Left lung (tissue), 10 donors: ENCODE measurements around the gene SOX6. TPM values are rescaled to one million over a fixed set of nuclear protein-coding genes. Genes with fewer than 3 reads are reported as not detected.
"Not testable (repeated sequence)": the region's sequence is repeated elsewhere in the genome, so short reads cannot be mapped to it uniquely, and the experiment has no call there.

Experiments used
- ATAC-seq: fragments of 200-7000 bp; cut with Tn5 transposase; one replicate; pipeline ENCODE4 v1.9.1; 2020; ENCODE audit warnings: moderate library complexity
- DNase-seq, 4 donors: peaks; one replicate each; pipeline ENCODE4 v3.0.0-alpha.2; 2013 to 2020
- H3K27ac ChIP-seq, 2 donors: fragments of 200-600 bp; sonication (generic) in 1 of 2; one replicate each; pipeline versions ENCODE4 v1.5.0 to v1.8.0; 2020 to 2021
- H3K27me3 ChIP-seq, 2 donors: fragments of 200-600 bp; sonication (generic) in 1 of 2; one replicate each; pipeline versions ENCODE4 v1.5.0 to v1.8.0; 2020 to 2021
- H3K36me3 ChIP-seq, 2 donors: fragments of 200-600 bp; sonication (generic) in 1 of 2; one replicate each; pipeline versions ENCODE4 v1.5.0 to v1.8.0; 2020 to 2021
- H3K4me1 ChIP-seq, 2 donors: fragments of 200-600 bp; one replicate each; pipeline ENCODE4 v1.8.0; 2021
- H3K4me3 ChIP-seq, 2 donors: fragments of 200-600 bp; sonication (generic) in 1 of 2; one replicate each; pipeline versions ENCODE4 v1.5.0 to v1.8.0; 2020 to 2021; ENCODE audit warnings: mild to moderate bottlenecking in 1 of 2
- H3K9me3 ChIP-seq, 2 donors: fragments of 200-600 bp; sonication (generic) in 1 of 2; one replicate each; pipeline versions ENCODE4 v1.5.0 to v1.8.0; 2020 to 2021
- intact Hi-C, 2 donors: fragments of 100-400 bp; cut with DNase I; formaldehyde crosslinking; loops; one replicate each; pipeline versions ENCODE4 v1.11.2 to v1.14.2; 2022
- polyA plus RNA-seq, 6 donors: library from polyadenylated mRNA; unstranded; fragments of 120-200 nt; gene quantifications; one replicate each; pipeline ENCODE4 v1.2.1, GENCODE V29; 2013; ENCODE audit not compliant: insufficient read length in 6 of 6
- total RNA-seq, 2 donors: library from RNA; stranded (reverse); fragmentation: NEBNext Ultra II Directional; extraction: Animal tissue kit (Norgen Biotek cat#: 25700); gene quantifications; one replicate each; pipeline ENCODE4 v1.2.1, GENCODE V29; 2021
- TF ChIP-seq, protein P1 (sequence below), 2 donors: fragments of 200-600 bp; sonication (generic) in 1 of 2; IDR thresholded peaks; one replicate each; pipeline versions ENCODE4 v1.5.0 to v1.8.0; 2021; ENCODE audit warnings: antibody characterized with exemption in 2 of 2
- donor health status: DM: no; HTN: yes; CAD: no.
- donor health status: DM: no; HTN: no; CAD: no.

The SOX6 gene
- total and polyA plus RNA-seq, 8 donors: 4.7 to 20.5 (median 15.6) TPM

DNA sequence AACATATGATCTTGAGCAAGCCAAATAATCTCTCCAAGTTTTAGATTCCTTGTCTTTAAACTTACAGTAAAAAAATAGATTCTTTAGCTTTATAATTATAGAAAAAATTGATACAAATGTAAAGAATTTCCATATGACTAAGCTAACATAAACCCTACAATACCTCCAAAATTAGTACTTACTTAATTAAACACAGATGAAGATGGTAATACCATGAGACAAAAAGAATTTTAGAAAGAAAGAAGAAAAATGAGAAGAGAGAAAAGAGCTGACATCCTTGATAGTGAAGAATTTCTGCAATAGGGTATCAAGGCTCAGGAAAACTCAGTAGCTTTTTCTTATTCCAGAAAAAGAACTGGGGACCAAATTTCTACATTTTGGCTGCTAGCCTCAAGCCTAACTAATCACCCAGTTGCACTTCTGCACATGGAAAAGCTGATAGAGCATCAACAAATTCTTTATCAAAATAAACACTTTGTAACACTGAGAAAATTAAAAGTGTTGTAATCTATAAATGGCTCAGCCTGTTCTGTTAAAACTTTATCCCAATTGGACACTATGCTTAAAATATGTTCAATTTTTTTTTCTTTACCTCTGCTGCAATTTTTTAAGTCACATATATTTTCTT is 24.7 kb upstream of the SOX6 start:
- DNase-seq: no peak
- Histone ChIP-seq H3K27me3 (no peaks in the 10 kb centered on the region), H3K9me3 (no peaks in the 10 kb centered on the region), H3K27ac (no peak overlapping the region), H3K4me3 (no peak overlapping the region), H3K36me3 (no peaks in the 10 kb centered on the region), H3K4me1 (no peaks in the 10 kb centered on the region)
- intact Hi-C loops: no loop called here
- ATAC-seq: no peak
- TF ChIP-seq, protein P1, sequence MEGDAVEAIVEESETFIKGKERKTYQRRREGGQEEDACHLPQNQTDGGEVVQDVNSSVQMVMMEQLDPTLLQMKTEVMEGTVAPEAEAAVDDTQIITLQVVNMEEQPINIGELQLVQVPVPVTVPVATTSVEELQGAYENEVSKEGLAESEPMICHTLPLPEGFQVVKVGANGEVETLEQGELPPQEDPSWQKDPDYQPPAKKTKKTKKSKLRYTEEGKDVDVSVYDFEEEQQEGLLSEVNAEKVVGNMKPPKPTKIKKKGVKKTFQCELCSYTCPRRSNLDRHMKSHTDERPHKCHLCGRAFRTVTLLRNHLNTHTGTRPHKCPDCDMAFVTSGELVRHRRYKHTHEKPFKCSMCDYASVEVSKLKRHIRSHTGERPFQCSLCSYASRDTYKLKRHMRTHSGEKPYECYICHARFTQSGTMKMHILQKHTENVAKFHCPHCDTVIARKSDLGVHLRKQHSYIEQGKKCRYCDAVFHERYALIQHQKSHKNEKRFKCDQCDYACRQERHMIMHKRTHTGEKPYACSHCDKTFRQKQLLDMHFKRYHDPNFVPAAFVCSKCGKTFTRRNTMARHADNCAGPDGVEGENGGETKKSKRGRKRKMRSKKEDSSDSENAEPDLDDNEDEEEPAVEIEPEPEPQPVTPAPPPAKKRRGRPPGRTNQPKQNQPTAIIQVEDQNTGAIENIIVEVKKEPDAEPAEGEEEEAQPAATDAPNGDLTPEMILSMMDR (IDR thresholded peaks at IDR 0.05): no peak

DNA sequence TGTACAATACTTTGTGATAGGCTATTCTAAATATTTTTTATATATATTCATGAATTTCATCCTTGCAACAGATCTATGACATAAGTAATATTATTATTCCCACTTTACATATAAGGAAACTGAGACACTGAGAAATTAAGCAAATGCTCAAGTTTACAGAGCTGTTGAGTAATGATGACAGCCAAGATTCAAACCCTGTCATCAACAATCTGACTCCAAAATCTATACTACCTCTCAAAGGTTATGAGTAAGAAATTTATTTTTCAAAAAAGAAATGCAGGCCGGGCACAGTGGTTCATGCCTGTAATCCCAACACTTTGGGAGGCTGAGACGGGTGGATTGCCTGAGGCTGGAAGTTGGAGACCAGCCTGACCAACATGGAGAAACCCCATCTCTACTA is 22.6 kb upstream of the SOX6 start:
- H3K4me1 ChIP-seq: no peaks in the 10 kb centered on the region
- TF ChIP-seq, protein P1 (IDR thresholded peaks at IDR 0.05): no peak
- ATAC-seq: no peak

GRCh38 chr11:16377746-16378145 is 21.4 kb upstream of the SOX6 start:
- TF ChIP-seq, protein P1 (IDR thresholded peaks at IDR 0.05): no peak
- intact Hi-C loops: no loop called here

More for the DNA sequence above, 22.6 kb upstream of the SOX6 start:
- intact Hi-C loops: no loop called here
- H3K9me3 ChIP-seq: no peaks in the 10 kb centered on the region
- no peak for DNase-seq
- H3K27ac ChIP-seq: no peak overlapping the region
- H3K36me3 ChIP-seq: no peaks in the 10 kb centered on the region
- H3K4me3 ChIP-seq: no peak overlapping the region
- H3K27me3 ChIP-seq: no peaks in the 10 kb centered on the region

GRCh38 chr11:16375664-16376063 is 19.3 kb upstream of the SOX6 start:
- H3K4me3 ChIP-seq, DNase-seq, ATAC-seq, H3K27me3 ChIP-seq, H3K9me3 ChIP-seq, H3K36me3 ChIP-seq, H3K27ac ChIP-seq, intact Hi-C loops, H3K4me1 ChIP-seq: not testable (repeated sequence)

More at GRCh38 chr11:16377746-16378145, 21.4 kb upstream of the SOX6 start:
- H3K36me3 ChIP-seq: no peaks in the 10 kb centered on the region
- H3K4me1 ChIP-seq: no peaks in the 10 kb centered on the region
- DNase-seq: no peak
- no peaks in the 10 kb centered on the region for H3K27me3 ChIP-seq
- no peak overlapping the region for H3K27ac ChIP-seq
- no peaks in the 10 kb centered on the region for H3K9me3 ChIP-seq
- ATAC-seq: no peak
- H3K4me3 ChIP-seq: no peak overlapping the region

DNA sequence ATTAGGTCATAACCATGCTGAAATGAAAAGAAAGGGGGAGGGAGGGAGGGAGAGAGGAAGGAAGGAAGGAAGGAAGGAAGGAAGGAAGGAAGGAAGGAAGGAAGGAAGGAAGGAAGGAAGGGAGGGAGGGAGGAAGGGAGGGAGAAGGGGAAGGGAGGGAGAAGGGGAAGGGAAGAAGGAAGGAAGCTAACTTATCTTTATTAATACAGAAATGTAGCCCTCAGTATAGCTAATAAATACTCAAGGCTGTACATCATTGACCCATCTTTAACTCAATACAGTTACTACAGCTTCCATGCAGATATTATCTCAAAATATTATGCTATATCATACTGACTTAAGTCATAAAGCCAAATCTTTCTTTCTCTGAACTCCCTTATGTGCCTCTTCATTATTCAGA is 17.4 kb upstream of the SOX6 start:
- intact Hi-C loops: no loop called here
- H3K27me3 ChIP-seq: no peaks in the 10 kb centered on the region
- no peaks in the 10 kb centered on the region for H3K36me3 ChIP-seq
- H3K9me3 ChIP-seq: no peaks in the 10 kb centered on the region
- H3K27ac ChIP-seq: no peak overlapping the region
- no peak overlapping the region for H3K4me3 ChIP-seq
- ATAC-seq: no peak
- no peaks in the 10 kb centered on the region for H3K4me1 ChIP-seq
- TF ChIP-seq, protein P1 (IDR thresholded peaks at IDR 0.05): no peak
- DNase-seq: no peak

DNA sequence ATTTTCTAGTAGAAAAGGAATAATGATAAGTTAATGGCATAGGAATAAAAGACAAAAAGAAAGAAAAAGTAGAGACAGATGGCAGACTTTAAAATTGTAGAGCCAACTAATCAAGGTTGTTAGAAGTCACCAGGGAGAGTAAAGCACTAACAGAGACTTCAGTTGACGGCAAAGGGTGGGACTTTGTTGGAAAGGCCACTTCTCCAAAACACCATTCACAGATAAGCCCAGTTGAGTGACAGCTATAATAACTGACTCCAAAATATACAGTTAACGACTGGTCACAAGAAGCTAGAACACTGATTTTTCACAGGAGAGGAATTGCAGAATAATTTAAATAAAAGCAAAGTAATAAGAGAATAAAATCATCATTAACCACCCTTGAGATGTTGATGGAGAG is 16.0 kb upstream of the SOX6 start:
- no peaks in the 10 kb centered on the region for H3K9me3 ChIP-seq
- H3K27me3 ChIP-seq: no peaks in the 10 kb centered on the region
- intact Hi-C loops: no loop called here
- no peaks in the 10 kb centered on the region for H3K4me1 ChIP-seq
- H3K36me3 ChIP-seq: no peaks in the 10 kb centered on the region
- DNase-seq (no peak), ATAC-seq (no peak)
- no peak overlapping the region for H3K27ac ChIP-seq
- H3K4me3 ChIP-seq: no peak overlapping the region
- TF ChIP-seq, protein P1 (IDR thresholded peaks at IDR 0.05): no peak
